ENCODE data around the gene FHAD1. TPM values are rescaled to one million over a fixed set of nuclear protein-coding genes. Genes with fewer than 3 reads are reported as not detected.

FHAD1 gene
- total and polyA plus RNA-seq, 10 of the 15 experiments (the other 5 are each of a cell fraction or from before 2014, with no cell fraction given), result 0.09 to 1.0 (median 0.32) TPM; not detected in 2

GRCh38 chr1:15261155-15262002 is 14.4 kb downstream of the FHAD1 start (continued):
- TF ChIP-seq EP300 (IDR thresholded peaks at IDR 0.05; ENCODE audit: borderline replicate concordance in 1 of 2, control insufficient read depth in 1 of 2, low read depth in 2 of 2, low read length in 2 of 2), result 0 out of 4 replicates have a peak, but pooled peaks of 1 of the 2 experiments have one; percentile 3
- TF ChIP-seq MTA2 (IDR thresholded peaks at IDR 0.05; ENCODE audit: low read depth), result no peak
- no peak for TF ChIP-seq SIX5 (IDR thresholded peaks at IDR 0.05; ENCODE audit: low read depth, low read length, severe bottlenecking)
- no peak for TF ChIP-seq RFX5 (IDR thresholded peaks at IDR 0.05; ENCODE audit: low read depth, low read length)
- no peak for TF ChIP-seq ZNF384 (IDR thresholded peaks at IDR 0.05; ENCODE audit: borderline replicate concordance, low read depth, low read length)
- TF ChIP-seq KAT2A (conservative IDR thresholded peaks at IDR 0.05; ENCODE audit: control insufficient read depth, low read depth, low read length), result no peak
- no peak for TF ChIP-seq TARDBP (IDR thresholded peaks at IDR 0.05; ENCODE audit: borderline replicate concordance)
- no peak for TF ChIP-seq NR2C2 (IDR thresholded peaks at IDR 0.05; ENCODE audit: borderline replicate concordance, control insufficient read depth, insufficient read length, low read depth)
- no peak; the same call in 1 of the 2 replicates for TF ChIP-seq JUNB (IDR thresholded peaks at IDR 0.05)
- TF ChIP-seq MLLT1 (IDR thresholded peaks at IDR 0.05), result peak; percentile 28; the same call in 1 of the 2 replicates
- no peak for TF ChIP-seq ZNF207 (IDR thresholded peaks at IDR 0.05; ENCODE audit: borderline replicate concordance)
- TF ChIP-seq SMC3 (IDR thresholded peaks at IDR 0.05; ENCODE audit: borderline replicate concordance, low read length), result no peak
- TF ChIP-seq EGR1 (IDR thresholded peaks at IDR 0.05; ENCODE audit: borderline replicate concordance in 1 of 2, low read depth in 2 of 2, low read length in 2 of 2), result no peak
- no peak for TF ChIP-seq ZBED1 (IDR thresholded peaks at IDR 0.05; ENCODE audit: borderline replicate concordance)
- TF ChIP-seq ZNF592 (IDR thresholded peaks at IDR 0.05), result no peak
- no peak for TF ChIP-seq ASH2L (IDR thresholded peaks at IDR 0.05; ENCODE audit: borderline replicate concordance, low read depth)
- no peak for TF ChIP-seq FOXM1 (IDR thresholded peaks at IDR 0.05; ENCODE audit: low read depth, low read length)
- TF ChIP-seq SREBF2 (IDR thresholded peaks at IDR 0.05; ENCODE audit: low read length), result no peak
- no peak for TF ChIP-seq SMAD1 (IDR thresholded peaks at IDR 0.05; ENCODE audit: low read depth, partially characterized antibody)
- peak; percentile 53 for TF ChIP-seq ZNF687 (IDR thresholded peaks at IDR 0.05)
